NCI-H460 (cell line): ENCODE measurements around the gene TRIM65. TPM values are rescaled to one million over a fixed set of nuclear protein-coding genes. Genes with fewer than 3 reads are reported as not detected.
"Not testable (repeated sequence)": the region's sequence is repeated elsewhere in the genome, so short reads cannot be mapped to it uniquely, and the experiment has no call there.

Source experiments
- DNase-seq: peaks from one replicate; pipeline ENCODE4 v3.0.0-alpha.2; 2016; ENCODE audit warnings: low read depth; ENCODE audit errors: extremely low read depth
- total RNA-seq: library from RNA; depleted of rRNA; stranded (reverse); fragments of >200 nt; shearing (Covaris generic); gene quantifications from 2 replicates; pipeline ENCODE4 v1.2.3, GENCODE V29; 2014

Gene TRIM65
- total RNA-seq, 1 experiment from 2014 or later = 32.0 TPM

- peak; percentile 85 for DNase-seq
Observed at GRCh38 chr17:75876938-75877751, 19.6 kb downstream of the TRIM65 start.

GRCh38 chr17:75876190-75876937, 20.4 kb downstream of the TRIM65 start:
- no peak for DNase-seq

- DNase-seq = peak; percentile 53
Observed at GRCh38 chr17:75875940-75876189, 20.9 kb downstream of the TRIM65 start.

GRCh38 chr17:75875182-75875939, 21.4 kb downstream of the TRIM65 start:
- DNase-seq = no peak

- no peak for DNase-seq
Observed at GRCh38 chr17:75874323-75875181, 22.2 kb downstream of the TRIM65 start.

- DNase-seq = no peak
Observed at GRCh38 chr17:75873587-75874322, 23.0 kb downstream of the TRIM65 start.

GRCh38 chr17:75872434-75873351, 24.1 kb downstream of the TRIM65 start:
- DNase-seq = peak; percentile 84

GRCh38 chr17:75870228-75870627, 26.5 kb downstream of the TRIM65 start:
- DNase-seq = not testable (repeated sequence)

- DNase-seq = peak; percentile 84
Observed at GRCh38 chr17:75869282-75870141, 27.2 kb downstream of the TRIM65 start.

- not testable (repeated sequence) for DNase-seq
Observed at GRCh38 chr17:75868730-75869281, 27.9 kb downstream of the TRIM65 start.

- DNase-seq = not testable (repeated sequence)
Observed at GRCh38 chr17:75865404-75866188, 31.2 kb downstream of the TRIM65 start.

GRCh38 chr17:75864887-75865286, 31.9 kb downstream of the TRIM65 start:
- DNase-seq = not testable (repeated sequence)

GRCh38 chr17:75864448-75864871, 32.3 kb downstream of the TRIM65 start:
- no peak for DNase-seq

GRCh38 chr17:75861927-75862317, 34.8 kb downstream of the TRIM65 start:
- no peak for DNase-seq

- DNase-seq = not testable (repeated sequence)
Observed at GRCh38 chr17:75859358-75859757, 37.4 kb downstream of the TRIM65 start.

- DNase-seq = no peak
Observed at GRCh38 chr17:75856062-75856756, 40.5 kb downstream of the TRIM65 start.
